Adrenal gland (tissue), 5 donors: ENCODE data around the gene TSHZ2.

ENCODE experiments used
- CTCF ChIP-seq, 6 experiments: fragments of 450-650 bp in 4 of 6; fragments of 200-600 bp in 2 of 6; sonication (generic) in 1 of 6; IDR thresholded peaks; 1 replicate in 5 of 6; 2 replicates in 1 of 6; pipeline versions ENCODE4 v1.5.1 to v1.8.0; 2016 to 2021; ENCODE audit warnings: antibody characterized with exemption in 6 of 6, mild to moderate bottlenecking in 2 of 6, moderate library complexity in 1 of 6
- POLR2A ChIP-seq, 2 donors: fragments of 450-650 bp; IDR thresholded peaks; one replicate each; pipeline ENCODE4 v1.6.1; 2017; ENCODE audit warnings: antibody characterized with exemption in 2 of 2, mild to moderate bottlenecking in 2 of 2, moderate library complexity in 1 of 2
- donor health status: DM: no; HTN: no; CAD: no.

DNA sequence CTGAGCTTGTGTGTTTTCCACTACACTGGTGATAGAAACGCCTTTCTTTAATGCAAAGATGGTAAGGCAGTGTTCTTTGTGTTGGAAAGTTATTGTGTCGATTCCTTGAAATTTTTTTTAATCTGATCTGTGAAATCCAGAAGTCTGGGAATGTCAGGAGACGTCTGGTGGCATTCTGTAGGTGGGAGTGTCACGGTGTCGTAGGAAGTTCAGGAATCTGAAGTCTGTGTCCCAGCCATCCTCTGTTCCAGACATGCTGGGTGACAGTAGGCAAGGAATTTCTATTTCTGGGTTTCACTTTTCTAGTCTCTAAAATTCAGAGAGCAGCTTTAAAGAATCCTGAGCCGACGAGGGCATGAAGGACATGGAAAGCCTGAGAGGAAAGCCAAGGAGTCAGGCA lies 397.7 kb downstream of the TSHZ2 start:
- TF ChIP-seq CTCF (IDR thresholded peaks at IDR 0.05) (no peak), POLR2A (IDR thresholded peaks at IDR 0.05) (no peak)
